ENCODE measurements around the gene CRACR2B.

- TF ChIP-seq CTCF (IDR thresholded peaks at IDR 0.05) (no peak), POLR2A (IDR thresholded peaks at IDR 0.05) (no peak)
These were observed 928 bp upstream of the CRACR2B start for GRCh38 chr11:826836-827145.
